NCI-H524 treated with DMSO at 0.1 percent for 48 hours (cell line): ENCODE measurements around the gene GREB1.

Experiments used
- DNase-seq: peaks from one replicate; lab custom pipeline; 2025; lab: John Stamatoyannopoulos, UW

Gene GREB1

GRCh38 chr2:11681722-11682589 lies 148.1 kb downstream of the GREB1 start:
- DNase-seq: no peak

- DNase-seq: no peak
Measured at GRCh38 chr2:11682590-11682915, 148.7 kb downstream of the GREB1 start.

GRCh38 chr2:11683476-11683875 lies 149.6 kb downstream of the GREB1 start:
- no peak for DNase-seq

GRCh38 chr2:11683966-11684365 lies 150.1 kb downstream of the GREB1 start:
- no peak for DNase-seq

DNA sequence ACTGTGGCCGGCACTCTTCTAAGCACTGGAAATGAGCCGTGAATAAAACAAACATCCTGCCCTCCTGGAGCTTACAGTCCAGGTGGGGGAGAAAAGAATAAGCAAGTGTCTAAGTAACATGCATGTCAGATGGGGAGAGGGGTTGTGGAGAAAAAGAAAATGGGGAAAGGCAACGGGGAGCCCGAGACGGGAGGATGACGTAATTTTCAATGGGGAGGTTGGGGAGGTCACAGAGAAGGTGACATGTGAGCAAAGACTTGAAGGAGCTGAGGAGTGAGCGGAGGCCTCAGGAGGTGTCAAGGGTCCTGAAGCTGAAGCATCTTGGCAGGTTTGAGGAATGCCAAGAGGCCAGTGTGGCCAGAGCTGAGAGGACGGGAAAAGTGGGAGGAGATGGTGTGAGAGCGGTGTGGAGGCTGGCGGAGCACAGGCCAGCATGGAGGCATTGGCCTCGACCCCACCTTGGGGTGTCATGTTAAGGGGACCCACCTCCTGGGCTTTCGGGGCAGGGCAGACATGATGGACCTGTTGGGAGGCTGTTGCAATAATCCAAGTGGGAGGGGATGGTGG lies 151.1 kb downstream of the GREB1 start:
- DNase-seq: no peak

GRCh38 chr2:11685906-11686470 lies 152.1 kb downstream of the GREB1 start:
- DNase-seq: no peak

- DNase-seq: no peak
Measured at GRCh38 chr2:11687736-11688135, 153.9 kb downstream of the GREB1 start.

DNA sequence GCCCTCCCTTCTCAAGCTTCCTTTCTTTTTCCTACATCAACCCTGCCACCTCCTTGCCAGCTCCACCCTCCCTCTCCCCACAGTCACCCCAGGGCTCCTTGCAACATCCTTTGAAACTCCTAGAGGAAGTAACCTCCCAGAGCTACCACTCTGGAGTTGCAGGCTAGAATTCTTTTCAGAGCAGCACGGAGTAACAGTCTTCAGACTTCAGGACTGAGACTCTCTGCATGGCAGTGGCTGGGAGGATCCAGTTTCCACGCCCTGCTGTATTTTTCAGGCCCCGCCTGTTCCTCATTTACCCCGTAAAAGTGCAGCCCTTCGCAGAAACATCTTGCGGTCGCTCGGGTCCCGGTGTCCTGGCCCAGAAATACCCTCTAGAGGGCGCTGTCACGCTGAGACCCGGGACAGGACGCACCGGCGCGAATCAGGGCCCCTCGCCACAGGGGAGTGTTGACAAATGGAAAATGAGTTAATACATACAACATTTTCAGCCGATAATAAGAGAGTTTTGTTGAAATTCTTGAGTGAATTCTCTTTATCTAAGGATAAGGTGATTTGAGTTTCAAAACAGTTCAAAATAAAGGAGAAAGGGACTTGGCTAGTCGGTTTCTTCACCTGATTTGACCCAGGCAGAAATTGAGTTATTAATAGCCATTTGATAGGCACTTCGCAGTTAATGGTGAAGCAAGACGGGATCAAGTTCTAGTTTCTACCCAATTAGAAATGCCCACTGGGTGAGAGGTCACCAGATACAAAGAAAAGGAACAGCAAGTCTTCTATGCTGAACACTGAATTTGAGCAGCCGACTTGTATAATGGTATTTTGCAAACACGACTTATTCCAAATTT lies 154.6 kb downstream of the GREB1 start:
- DNase-seq: no peak

DNA sequence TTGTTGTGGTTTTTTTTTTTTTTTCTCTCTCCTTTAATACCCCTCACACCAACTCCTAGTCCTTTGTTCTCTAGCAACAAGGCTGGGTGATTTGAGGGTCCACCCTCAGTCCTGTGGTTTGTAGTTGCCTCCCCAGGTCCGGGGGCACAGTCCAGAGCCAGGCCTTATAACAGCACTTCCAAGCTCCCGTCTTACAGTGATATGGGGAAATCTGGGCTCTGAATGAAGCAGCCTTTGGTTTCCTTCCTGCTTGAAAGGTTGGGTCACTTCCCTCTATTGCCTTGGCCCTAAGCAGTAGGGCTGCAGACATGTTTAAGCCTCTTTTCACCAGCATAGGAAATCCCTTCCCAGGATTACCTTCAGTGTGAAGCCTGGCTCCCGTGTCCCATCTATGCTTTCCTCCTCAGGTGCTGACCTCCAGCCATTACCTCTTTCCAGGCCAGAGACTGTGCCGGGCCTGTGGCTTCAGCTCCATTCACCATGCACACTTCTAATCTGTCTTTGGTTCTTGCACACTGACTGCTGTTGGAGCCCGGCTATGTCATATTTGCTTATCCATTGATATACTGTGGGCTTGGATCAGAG lies 157.3 kb downstream of the GREB1 start:
- no peak for DNase-seq
